Measurements from ENCODE around the gene RPS14. TPM values are rescaled to one million over a fixed set of nuclear protein-coding genes. Genes with fewer than 3 reads are reported as not detected.
A peak's percentile ranks its signal among the peaks of the same experiment; 100 is the strongest.
"Not testable (repeated sequence)": the region's sequence is repeated elsewhere in the genome, so short reads cannot be mapped to it uniquely, and the experiment has no call there.

Gene RPS14
- total and polyA plus RNA-seq, 12 donors, result 984 to 4,233 (median 1,252) TPM

DNA sequence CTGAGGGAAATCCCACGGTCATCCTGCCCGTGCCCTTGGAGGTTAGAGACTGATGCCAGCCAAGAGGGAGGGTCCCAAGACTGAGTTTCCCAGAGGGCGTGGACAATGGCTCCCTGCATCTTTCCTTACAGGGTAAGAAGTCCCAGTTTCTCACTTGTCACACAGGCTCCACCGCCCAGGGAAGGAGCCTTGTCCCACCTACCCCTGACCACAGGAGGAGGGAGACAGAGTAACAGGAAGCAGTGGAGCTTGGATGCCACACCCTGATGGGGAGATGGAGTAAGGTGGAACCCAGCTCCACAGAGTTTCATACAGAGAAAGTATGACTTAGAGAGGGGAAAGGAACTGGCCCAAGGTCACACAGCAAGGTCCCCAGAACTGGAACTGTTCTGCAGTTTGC is 27.5 kb downstream of the RPS14 start:
- Histone ChIP-seq H3K9me3 (no peaks in the 10 kb centered on the region), H3K27ac (no peak overlapping the region), H3K36me3 (no peaks in the 10 kb centered on the region), H3K4me1 (no peaks in the 10 kb centered on the region), H3K27me3 (no peaks in the 10 kb centered on the region), H3K4me3 (no peak overlapping the region)
- intact Hi-C loops (cut with DNase I), result loop anchor here in 1 of 10 donors (5.0 kb wide), 1 partner anchor 835 kb away; no protein-coding TSS in a partner anchor
- ATAC-seq (no peak), DNase-seq (no peak)
- TF ChIP-seq, protein P1, sequence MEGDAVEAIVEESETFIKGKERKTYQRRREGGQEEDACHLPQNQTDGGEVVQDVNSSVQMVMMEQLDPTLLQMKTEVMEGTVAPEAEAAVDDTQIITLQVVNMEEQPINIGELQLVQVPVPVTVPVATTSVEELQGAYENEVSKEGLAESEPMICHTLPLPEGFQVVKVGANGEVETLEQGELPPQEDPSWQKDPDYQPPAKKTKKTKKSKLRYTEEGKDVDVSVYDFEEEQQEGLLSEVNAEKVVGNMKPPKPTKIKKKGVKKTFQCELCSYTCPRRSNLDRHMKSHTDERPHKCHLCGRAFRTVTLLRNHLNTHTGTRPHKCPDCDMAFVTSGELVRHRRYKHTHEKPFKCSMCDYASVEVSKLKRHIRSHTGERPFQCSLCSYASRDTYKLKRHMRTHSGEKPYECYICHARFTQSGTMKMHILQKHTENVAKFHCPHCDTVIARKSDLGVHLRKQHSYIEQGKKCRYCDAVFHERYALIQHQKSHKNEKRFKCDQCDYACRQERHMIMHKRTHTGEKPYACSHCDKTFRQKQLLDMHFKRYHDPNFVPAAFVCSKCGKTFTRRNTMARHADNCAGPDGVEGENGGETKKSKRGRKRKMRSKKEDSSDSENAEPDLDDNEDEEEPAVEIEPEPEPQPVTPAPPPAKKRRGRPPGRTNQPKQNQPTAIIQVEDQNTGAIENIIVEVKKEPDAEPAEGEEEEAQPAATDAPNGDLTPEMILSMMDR (IDR thresholded peaks at IDR 0.05), result no peak
- 51 to 73% methylated on average over 4 of the region's 4 CpGs for WGBS, 2 donors

DNA sequence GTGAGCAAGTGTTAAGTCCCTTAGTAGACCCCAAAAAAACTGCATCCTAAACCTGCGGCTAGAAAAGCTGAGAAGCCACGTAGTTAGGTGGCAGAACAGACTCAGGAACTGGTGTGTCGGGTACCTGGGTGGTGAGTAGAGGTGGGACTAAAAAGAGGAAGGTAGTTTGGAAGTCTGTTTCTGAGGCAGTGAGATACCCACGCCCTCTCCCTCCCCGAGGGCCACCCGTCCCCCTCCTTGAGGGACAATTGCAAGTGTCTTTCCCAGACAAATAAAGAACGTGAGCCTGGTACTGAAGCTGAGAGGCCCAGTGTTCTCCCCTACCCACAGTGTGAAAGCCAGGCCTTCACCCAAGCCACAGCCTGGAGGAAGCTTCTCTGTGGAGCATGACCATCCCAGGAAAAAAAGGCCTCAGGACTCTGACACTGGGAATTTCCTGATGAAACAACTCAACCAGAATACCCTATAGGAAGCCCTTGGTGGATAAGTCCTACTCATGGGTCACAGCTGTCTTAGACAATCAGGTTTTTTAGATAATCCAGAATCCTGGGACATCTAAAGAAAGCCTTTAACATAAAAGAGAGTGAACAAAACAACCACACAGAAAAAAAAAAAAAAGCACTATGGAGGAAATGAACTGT is 29.8 kb downstream of the RPS14 start:
- DNase-seq, result no peak
- H3K9me3 ChIP-seq, result no peaks in the 10 kb centered on the region
- ATAC-seq, result no peak
- no peak overlapping the region for H3K4me3 ChIP-seq
- TF ChIP-seq, protein P1 (IDR thresholded peaks at IDR 0.05), result no peak
- whole genome bisulfite sequencing, 2 donors, result 80 to 84% methylated on average over 7 of the region's 7 CpGs
- no peaks in the 10 kb centered on the region for H3K27me3 ChIP-seq
- no peaks in the 10 kb centered on the region for H3K36me3 ChIP-seq
- no peak overlapping the region for H3K27ac ChIP-seq
- intact Hi-C loops (cut with DNase I), result loop anchor here in 1 of 10 donors (5.0 kb wide), 1 partner anchor 832 kb away; no protein-coding TSS in a partner anchor
- H3K4me1 ChIP-seq, result no peaks in the 10 kb centered on the region

DNA sequence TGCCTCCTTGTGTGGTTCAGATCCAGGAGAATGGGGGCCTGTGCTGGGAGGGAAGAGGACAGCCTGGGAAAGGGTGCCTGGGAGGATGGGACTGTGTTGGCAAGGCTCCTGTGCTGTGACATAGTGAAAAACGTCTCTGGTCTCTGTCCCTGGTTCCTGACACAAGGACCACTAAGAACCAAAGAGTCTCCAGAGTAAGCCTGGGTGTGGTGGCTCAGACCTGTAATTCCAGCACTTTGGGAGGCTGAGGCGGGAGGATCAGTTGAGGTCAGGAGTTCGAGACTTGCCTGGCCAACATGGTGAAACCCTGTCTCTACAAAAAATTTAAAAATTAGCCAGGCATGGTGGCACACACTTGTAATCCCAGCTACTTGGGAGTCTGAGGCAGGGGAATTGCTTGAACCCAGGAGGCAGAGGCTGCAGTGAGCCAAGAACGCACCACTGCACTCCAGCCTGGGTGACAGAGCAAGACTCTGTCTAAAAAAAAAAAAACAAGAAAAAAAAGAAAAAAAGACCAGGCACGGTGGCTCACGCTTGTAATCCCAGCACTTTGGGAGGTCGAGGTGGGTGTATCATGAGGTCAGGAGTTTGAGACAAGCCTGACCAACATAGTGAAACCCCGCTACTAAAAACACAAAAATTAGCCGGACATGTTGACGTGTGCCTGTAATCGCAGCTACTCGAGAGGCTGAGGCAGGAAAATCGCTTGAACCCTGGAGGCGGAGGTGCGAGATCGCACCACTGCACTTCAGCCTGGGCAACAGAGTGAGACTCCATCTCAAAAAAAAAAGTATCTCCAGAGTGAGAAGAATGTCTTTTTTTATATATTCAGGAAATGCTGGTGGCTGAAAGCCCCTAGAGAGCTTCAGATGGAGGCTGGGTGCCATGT is 35.4 kb downstream of the RPS14 start:
- H3K36me3 ChIP-seq; H3K27me3 ChIP-seq; H3K9me3 ChIP-seq; DNase-seq; H3K4me3 ChIP-seq; intact Hi-C loops (cut with DNase I); ATAC-seq: not testable (repeated sequence)
- Histone ChIP-seq H3K4me1 (peaks cover 1 to 44% (median 20%) of the 10 kb centered on the region in 9 donors), H3K27ac (peak overlapping the region; percentile 74 to 97 (median 89))
- WGBS, 2 donors, result 93 to 94% methylated on average over 16 of the region's 16 CpGs

DNA sequence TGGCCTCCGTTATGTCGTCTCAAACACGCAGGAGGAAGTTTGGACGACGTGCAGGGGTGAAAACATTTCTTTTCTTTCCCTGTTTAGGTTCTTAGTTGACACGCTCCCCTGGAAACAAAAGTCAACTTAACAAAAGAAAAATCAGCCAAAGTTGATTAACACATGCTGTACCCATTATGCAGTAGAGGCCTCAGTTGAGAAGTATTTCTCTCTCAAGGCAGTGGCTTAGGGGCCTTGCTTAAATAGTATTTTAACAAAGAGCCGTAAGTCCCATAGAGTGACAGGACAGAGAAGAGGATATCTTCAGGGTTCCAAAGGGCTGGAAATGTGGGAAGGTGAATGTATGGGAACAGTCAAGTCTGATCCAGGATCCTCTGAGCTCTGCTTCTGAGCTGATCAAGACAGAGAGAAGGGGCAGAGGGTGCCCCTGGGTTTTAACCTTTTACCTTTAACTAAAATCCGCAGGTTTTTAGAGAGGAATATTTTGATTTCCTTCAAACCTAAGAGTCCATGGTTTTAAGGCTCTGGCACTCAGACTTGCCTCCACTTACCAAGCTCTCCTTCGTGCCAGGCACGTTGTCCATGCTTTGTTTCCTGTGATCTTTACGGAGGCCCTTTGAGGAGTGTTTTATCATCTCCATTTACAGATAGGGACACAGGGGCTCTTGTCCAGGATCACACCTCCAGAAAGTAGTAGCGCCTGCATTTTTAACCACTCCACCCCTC is 36.2 kb downstream of the RPS14 start:
- DNase-seq (no peak), ATAC-seq (no peak)
- Histone ChIP-seq H3K27me3 (no peaks in the 10 kb centered on the region), H3K4me3 (peak overlapping the region in 8 of 10 donors; percentile 52 to 78 (median 61)), H3K4me1 (peaks cover 3 to 52% (median 25%) of the 10 kb centered on the region in 9 donors), H3K9me3 (no peaks in the 10 kb centered on the region), H3K27ac (peak overlapping the region; percentile 74 to 97 (median 89)), H3K36me3 (peaks cover 0 to 13% (median 0%) of the 10 kb centered on the region in 9 donors)
- intact Hi-C loops (cut with DNase I), result no loop called here
- 69 to 76% methylated on average over 12 of the region's 12 CpGs for WGBS, 2 donors
- TF ChIP-seq, protein P1 (IDR thresholded peaks at IDR 0.05), result no peak
